Measurements from ENCODE around the gene PIGU.

- TF ChIP-seq POLR2AphosphoS5 (IDR thresholded peaks at IDR 0.05; ENCODE audit: low read depth, low read length) = no peak
- TF ChIP-seq REST (IDR thresholded peaks at IDR 0.05; ENCODE audit: insufficient read depth in 1 of 2, low read depth in 2 of 2, low read length in 2 of 2) = no peak
Measured at GRCh38 chr20:34571753-34572152, 105.1 kb downstream of the PIGU start.

Measured in PFSK-1 (cell line).